Stimulated activated memory B cell treated with anti-CD40 and anti-IgM and Interleukin-4, amounts not matched to agents 10 μg/mL and 1 μg/mL and 100 μg/mL, for 72 hours (primary cell): ENCODE measurements around the gene OR2A42.
"Not testable (repeated sequence)": the region's sequence is repeated elsewhere in the genome, so short reads cannot be mapped to it uniquely, and the experiment has no call there.

ENCODE experiments used
- ATAC-seq: fragments of 150-1000 bp; cut with Tn5 transposase; 2 replicates; pipeline ENCODE4 v1.10.0; 2021
- H3K27ac Mint-ChIP-seq: one replicate; pipeline ENCODE4 v1.8.0; 2022; ENCODE audit warnings: mild to moderate bottlenecking, mixed read lengths
- H3K27me3 Mint-ChIP-seq: one replicate; pipeline ENCODE4 v1.8.0; 2022; ENCODE audit warnings: mixed read lengths
- H3K36me3 Mint-ChIP-seq: one replicate; pipeline ENCODE4 v1.8.0; 2022; ENCODE audit warnings: mixed read lengths
- H3K4me1 Mint-ChIP-seq: one replicate; pipeline ENCODE4 v1.8.0; 2022; ENCODE audit warnings: mixed read lengths
- H3K4me3 Mint-ChIP-seq: one replicate; pipeline ENCODE4 v1.8.0; 2022; ENCODE audit warnings: mild to moderate bottlenecking, moderate library complexity, mixed read lengths
- H3K9me3 Mint-ChIP-seq: one replicate; pipeline ENCODE4 v1.8.0; 2022; ENCODE audit warnings: mixed read lengths

The OR2A42 gene

GRCh38 chr7:144245372-144245771 is 6.0 kb upstream of the OR2A42 start:
- not testable (repeated sequence) for H3K9me3 Mint-ChIP-seq, H3K27ac Mint-ChIP-seq
- peak; percentile 28 for ATAC-seq

GRCh38 chr7:144238530-144239082 is 799 bp downstream of the OR2A42 start:
- not testable (repeated sequence) for H3K27me3 Mint-ChIP-seq, H3K4me1 Mint-ChIP-seq, H3K4me3 Mint-ChIP-seq, H3K36me3 Mint-ChIP-seq, H3K9me3 Mint-ChIP-seq, H3K27ac Mint-ChIP-seq
- ATAC-seq: peak; percentile 29

More at GRCh38 chr7:144245372-144245771, 6.0 kb upstream of the OR2A42 start:
- H3K4me1 Mint-ChIP-seq, H3K27me3 Mint-ChIP-seq, H3K4me3 Mint-ChIP-seq, H3K36me3 Mint-ChIP-seq: not testable (repeated sequence)

GRCh38 chr7:144233039-144233438 is 6.4 kb downstream of the OR2A42 start:
- H3K36me3 Mint-ChIP-seq, H3K27ac Mint-ChIP-seq, H3K27me3 Mint-ChIP-seq, H3K4me1 Mint-ChIP-seq, H3K9me3 Mint-ChIP-seq, ATAC-seq, H3K4me3 Mint-ChIP-seq: not testable (repeated sequence)

- not testable (repeated sequence) for H3K36me3 Mint-ChIP-seq, H3K27me3 Mint-ChIP-seq, H3K27ac Mint-ChIP-seq, H3K4me1 Mint-ChIP-seq, H3K9me3 Mint-ChIP-seq, ATAC-seq, H3K4me3 Mint-ChIP-seq
Observed at GRCh38 chr7:144231027-144231426, 8.4 kb downstream of the OR2A42 start.

- H3K9me3 Mint-ChIP-seq, H3K4me1 Mint-ChIP-seq, H3K4me3 Mint-ChIP-seq, H3K36me3 Mint-ChIP-seq, H3K27me3 Mint-ChIP-seq, H3K27ac Mint-ChIP-seq, ATAC-seq: not testable (repeated sequence)
Observed at GRCh38 chr7:144228810-144229209, 10.6 kb downstream of the OR2A42 start.

- H3K36me3 Mint-ChIP-seq, H3K4me1 Mint-ChIP-seq, H3K27me3 Mint-ChIP-seq, H3K4me3 Mint-ChIP-seq, H3K9me3 Mint-ChIP-seq, ATAC-seq, H3K27ac Mint-ChIP-seq: not testable (repeated sequence)
Observed at GRCh38 chr7:144226866-144227265, 12.5 kb downstream of the OR2A42 start.

- H3K4me3 Mint-ChIP-seq, ATAC-seq, H3K27ac Mint-ChIP-seq, H3K36me3 Mint-ChIP-seq, H3K27me3 Mint-ChIP-seq, H3K9me3 Mint-ChIP-seq, H3K4me1 Mint-ChIP-seq: not testable (repeated sequence)
Observed at GRCh38 chr7:144223675-144224074, 15.7 kb downstream of the OR2A42 start.

GRCh38 chr7:144220531-144220930 is 18.9 kb downstream of the OR2A42 start:
- not testable (repeated sequence) for H3K4me3 Mint-ChIP-seq, H3K27me3 Mint-ChIP-seq, ATAC-seq, H3K36me3 Mint-ChIP-seq, H3K4me1 Mint-ChIP-seq, H3K27ac Mint-ChIP-seq, H3K9me3 Mint-ChIP-seq

GRCh38 chr7:144219149-144219548 is 20.3 kb downstream of the OR2A42 start:
- not testable (repeated sequence) for H3K4me3 Mint-ChIP-seq, H3K27ac Mint-ChIP-seq, H3K4me1 Mint-ChIP-seq, H3K36me3 Mint-ChIP-seq, H3K27me3 Mint-ChIP-seq, H3K9me3 Mint-ChIP-seq
- ATAC-seq: peak; percentile 3

- not testable (repeated sequence) for H3K27ac Mint-ChIP-seq, H3K9me3 Mint-ChIP-seq, H3K4me1 Mint-ChIP-seq, H3K4me3 Mint-ChIP-seq, H3K27me3 Mint-ChIP-seq, H3K36me3 Mint-ChIP-seq, ATAC-seq
Observed at GRCh38 chr7:144218581-144218980, 20.8 kb downstream of the OR2A42 start.

- peak; percentile 35 for ATAC-seq
- H3K4me1 Mint-ChIP-seq, H3K4me3 Mint-ChIP-seq, H3K36me3 Mint-ChIP-seq, H3K27ac Mint-ChIP-seq, H3K27me3 Mint-ChIP-seq, H3K9me3 Mint-ChIP-seq: not testable (repeated sequence)
Observed at GRCh38 chr7:144217200-144217599, 22.2 kb downstream of the OR2A42 start.

- not testable (repeated sequence) for H3K9me3 Mint-ChIP-seq, H3K27me3 Mint-ChIP-seq, H3K4me3 Mint-ChIP-seq, H3K4me1 Mint-ChIP-seq, ATAC-seq, H3K27ac Mint-ChIP-seq, H3K36me3 Mint-ChIP-seq
Observed at GRCh38 chr7:144205306-144205705, 34.1 kb downstream of the OR2A42 start.

- H3K9me3 Mint-ChIP-seq, H3K36me3 Mint-ChIP-seq, H3K4me3 Mint-ChIP-seq, H3K27me3 Mint-ChIP-seq, ATAC-seq, H3K4me1 Mint-ChIP-seq, H3K27ac Mint-ChIP-seq: not testable (repeated sequence)
Observed at GRCh38 chr7:144203086-144203485, 36.3 kb downstream of the OR2A42 start.

GRCh38 chr7:144201978-144202377 is 37.4 kb downstream of the OR2A42 start:
- H3K36me3 Mint-ChIP-seq, H3K4me3 Mint-ChIP-seq, H3K9me3 Mint-ChIP-seq, H3K27me3 Mint-ChIP-seq, H3K4me1 Mint-ChIP-seq, H3K27ac Mint-ChIP-seq: not testable (repeated sequence)
- peak; percentile 31 for ATAC-seq

- H3K27me3 Mint-ChIP-seq, H3K9me3 Mint-ChIP-seq, H3K27ac Mint-ChIP-seq, ATAC-seq, H3K36me3 Mint-ChIP-seq, H3K4me3 Mint-ChIP-seq, H3K4me1 Mint-ChIP-seq: not testable (repeated sequence)
Observed at GRCh38 chr7:144198934-144199333, 40.5 kb downstream of the OR2A42 start.

GRCh38 chr7:144195212-144195872 is 44.1 kb downstream of the OR2A42 start, which contains the start of gene ARHGEF35:
TSS of gene ARHGEF35 (minus strand) at chr7:144195833. CDS start at chr7:144188383, 7,450 bp downstream.
- H3K9me3 Mint-ChIP-seq, H3K27ac Mint-ChIP-seq, H3K4me1 Mint-ChIP-seq, H3K27me3 Mint-ChIP-seq, H3K36me3 Mint-ChIP-seq, H3K4me3 Mint-ChIP-seq: not testable (repeated sequence)
- ATAC-seq: peak; percentile 79

- ATAC-seq, H3K4me1 Mint-ChIP-seq, H3K36me3 Mint-ChIP-seq, H3K27me3 Mint-ChIP-seq, H3K27ac Mint-ChIP-seq, H3K4me3 Mint-ChIP-seq, H3K9me3 Mint-ChIP-seq: not testable (repeated sequence)
Observed at GRCh38 chr7:144194453-144194852, 45.0 kb downstream of the OR2A42 start.
